HCT116 (cell line): Measurements from ENCODE around the gene RBM38.
A peak's percentile ranks its signal among the peaks of the same experiment; 100 is the strongest.

Experiments
- CTCF ChIP-seq, 3 experiments: fragments of 200-600 bp in 1 of 3; sonication (generic) in 1 of 3; IDR thresholded peaks in 2 of 3; conservative IDR thresholded peaks in 1 of 3; 2 replicates each; pipeline ENCODE4 v1.5.1; 2012 to 2017; ENCODE audit warnings: low read depth in 2 of 3, low read length in 2 of 3, antibody characterized with exemption in 1 of 3, borderline replicate concordance in 1 of 3, control low read depth in 1 of 3, mild to moderate bottlenecking in 1 of 3, mixed read lengths in 1 of 3, mixed run types in 1 of 3, moderate library complexity in 1 of 3; ENCODE audit not compliant: insufficient read depth in 1 of 3
- POLR2A ChIP-seq: IDR thresholded peaks from 2 replicates; pipeline ENCODE4 v1.7.0; 2011; ENCODE audit warnings: borderline replicate concordance; ENCODE audit not compliant: insufficient read depth, insufficient read length; ENCODE audit errors: extremely low read depth
- POLR2AphosphoS5 ChIP-seq: IDR thresholded peaks from 2 replicates; pipeline ENCODE4 v1.6.1; 2011; ENCODE audit warnings: mild to moderate bottlenecking, low read depth, low read length, moderate library complexity

- TF ChIP-seq POLR2A (no peak), CTCF (IDR thresholded peaks at IDR 0.05 in 2 of 3, conservative IDR thresholded peaks at IDR 0.05 in 1 of 3; ENCODE audit: borderline replicate concordance in 1 of 3, insufficient read depth in 1 of 3, low read depth in 2 of 3, low read length in 2 of 3) (no peak), POLR2AphosphoS5 (peak; percentile 32; the same call in 1 of the 2 replicates)
Measured at GRCh38 chr20:57432862-57433491, 41.8 kb downstream of the RBM38 start.
